A549 (cell line): ENCODE results near the gene MED22. TPM values are rescaled to one million over a fixed set of nuclear protein-coding genes. Genes with fewer than 3 reads are reported as not detected.
"Not testable (repeated sequence)": the region's sequence is repeated elsewhere in the genome, so short reads cannot be mapped to it uniquely, and the experiment has no call there.

ENCODE experiments used
- ATAC-seq, 2 experiments: fragments of 200-7000 bp in 1 of 2; fragments of >200 bp in 1 of 2; cut with Nextera tagmentation in 1 of 2; cut with Tn5 transposase in 1 of 2; 3 replicates each; pipeline versions ENCODE4 v1.8.0 to v1.9.1; 2018 to 2020; ENCODE audit warnings: mild to moderate bottlenecking in 1 of 2, moderate library complexity in 1 of 2
- CTCF ChIA-PET: fragments of 300-600 bp; sonication (Branson Sonifier 250); formaldehyde crosslinking; extraction: SDS; loops from one replicate; lab custom pipeline; 2021; ENCODE audit warnings: antibody characterized with exemption, inconsistent platforms; lab: Yijun Ruan, JAX
- POLR2A ChIA-PET: fragments of 350-600 bp; formaldehyde crosslinking; extraction: SDS; loops from one replicate; lab custom pipeline; 2021; ENCODE audit warnings: antibody characterized with exemption, inconsistent platforms; lab: Yijun Ruan, JAX
- DNase-seq, 2 experiments: peaks; one replicate each; pipeline versions ENCODE4 v3.0.0 to v3.0.0-alpha.2; 2011 to 2016; ENCODE audit warnings: low read depth in 1 of 2, low spot score in 1 of 2
- FAIRE-seq: peaks from 2 replicates; lab custom pipeline; 2011; peaks lifted over from hg19 to GRCh38; lab: Jason Lieb, UNC
- H3K27ac ChIP-seq, 2 experiments: fragments of >200 bp; sonication (Bioruptor Twin); formaldehyde crosslinking; 3 replicates each; pipeline ENCODE4 v1.5.1; 2016 to 2017
- H3K4me1 ChIP-seq: fragments of >200 bp; sonication (Bioruptor Twin); formaldehyde crosslinking; 3 replicates; pipeline ENCODE4 v1.6.1; 2016
- H3K4me2 ChIP-seq: fragments of >200 bp; sonication (Bioruptor Twin); formaldehyde crosslinking; 3 replicates; pipeline ENCODE4 v1.6.1; 2016
- H3K4me3 ChIP-seq: fragments of >200 bp; sonication (Bioruptor Twin); formaldehyde crosslinking; 3 replicates; pipeline ENCODE4 v1.5.1; 2016
- H3K9me3 ChIP-seq: fragments of >200 bp; sonication (Bioruptor Twin); formaldehyde crosslinking; 3 replicates; pipeline ENCODE4 v1.6.1; 2016
- CBX2 ChIP-seq: fragments of 200-600 bp; sonication (generic); IDR thresholded peaks from 2 replicates; pipeline ENCODE4 v1.6.1; 2016; ENCODE audit warnings: low read depth, mild to moderate bottlenecking, borderline replicate concordance
- CHD2 ChIP-seq: fragments of 150-350 bp; IDR thresholded peaks from 2 replicates; pipeline ENCODE4 v1.6.1; 2014; ENCODE audit warnings: low read length; ENCODE audit not compliant: partially characterized antibody
- CHD4 ChIP-seq: fragments of 200-600 bp; sonication (generic); IDR thresholded peaks from 2 replicates; pipeline ENCODE4 v1.6.1; 2016; ENCODE audit warnings: antibody characterized with exemption, mild to moderate bottlenecking, borderline replicate concordance
- EHF ChIP-seq: fragments of 250-450 bp; sonication (Bioruptor Pico); IDR thresholded peaks from 2 replicates; pipeline ENCODE4 v1.5.0; 2020; ENCODE audit warnings: mild to moderate bottlenecking
- EP300 ChIP-seq, 2 experiments: fragments of >200 bp; sonication (Bioruptor Twin); formaldehyde crosslinking; IDR thresholded peaks; 2 replicates in 1 of 2; 3 replicates in 1 of 2; pipeline ENCODE4 v1.6.1; 2016 to 2017
- ESRRA ChIP-seq: fragments of 150-350 bp; IDR thresholded peaks from 2 replicates; pipeline ENCODE4 v1.6.1; 2014; ENCODE audit warnings: mild to moderate bottlenecking, low read length, borderline replicate concordance
- FOSB ChIP-seq: fragments of 250-450 bp; sonication (Bioruptor Pico); IDR thresholded peaks from 2 replicates; pipeline ENCODE4 v1.5.0; 2020; ENCODE audit warnings: mild to moderate bottlenecking, moderate library complexity
- FOSL2 ChIP-seq, 2 experiments: fragments of 450-650 bp in 1 of 2; fragments of >200 bp in 1 of 2; sonication (Bioruptor Twin) in 1 of 2; formaldehyde crosslinking; IDR thresholded peaks; 2 replicates each; pipeline versions ENCODE4 v1.5.0 to v1.6.1; 2016 to 2020; ENCODE audit warnings: mild to moderate bottlenecking in 1 of 2, moderate library complexity in 1 of 2
- GATA3 ChIP-seq: IDR thresholded peaks from 2 replicates; pipeline ENCODE4 v1.6.1; 2012; ENCODE audit warnings: borderline replicate concordance
- HDAC2 ChIP-seq: fragments of 200-600 bp; sonication (generic); IDR thresholded peaks from 2 replicates; pipeline ENCODE4 v1.6.1; 2016
- HEYL ChIP-seq: fragments of 250-450 bp; sonication (Bioruptor Pico); IDR thresholded peaks from 2 replicates; pipeline ENCODE4 v1.8.0; 2021; ENCODE audit warnings: mild to moderate bottlenecking, moderate library complexity
- HOXB13 ChIP-seq: fragments of 250-450 bp; sonication (Bioruptor Pico); IDR thresholded peaks from 2 replicates; pipeline ENCODE4 v1.5.0; 2020; ENCODE audit warnings: low read depth, mild to moderate bottlenecking, moderate library complexity
- HOXB5 ChIP-seq: fragments of 250-450 bp; sonication (Bioruptor Pico); IDR thresholded peaks from 2 replicates; pipeline ENCODE4 v1.5.0; 2020; ENCODE audit warnings: mild to moderate bottlenecking, moderate library complexity
- KDM5A ChIP-seq: fragments of 200-600 bp; sonication (generic); IDR thresholded peaks from 2 replicates; pipeline ENCODE4 v1.6.1; 2016; ENCODE audit warnings: antibody characterized with exemption, mild to moderate bottlenecking
- MAZ ChIP-seq: fragments of 150-350 bp; IDR thresholded peaks from 2 replicates; pipeline ENCODE4 v1.6.1; 2014; ENCODE audit warnings: antibody characterized with exemption, low read depth, low read length, borderline replicate concordance
- MYC ChIP-seq: IDR thresholded peaks from 2 replicates; pipeline ENCODE4 v1.6.1; 2012; ENCODE audit warnings: mild to moderate bottlenecking, inconsistent platforms, low read length, improper control_type of control experiment, borderline replicate concordance
- NFE2L2 ChIP-seq: fragments of 150-350 bp; conservative IDR thresholded peaks from 2 replicates; pipeline ENCODE4 v1.6.1; 2014; ENCODE audit warnings: low read length
- NR3C1 ChIP-seq: fragments of >200 bp; sonication (Bioruptor Twin); formaldehyde crosslinking; IDR thresholded peaks from 3 replicates; pipeline ENCODE4 v1.6.1; 2017
- POLR2AphosphoS2 ChIP-seq: conservative IDR thresholded peaks from 2 replicates; pipeline ENCODE4 v1.6.1; 2012; ENCODE audit warnings: low read length, improper control_type of control experiment, inconsistent platforms
- RAD21 ChIP-seq, 2 experiments: fragments of >200 bp in 1 of 2; sonication (Bioruptor Twin) in 1 of 2; formaldehyde crosslinking in 1 of 2; IDR thresholded peaks in 1 of 2; conservative IDR thresholded peaks in 1 of 2; 2 replicates in 1 of 2; 3 replicates in 1 of 2; pipeline ENCODE4 v1.6.1; 2012 to 2018; ENCODE audit warnings: inconsistent platforms in 1 of 2
- RARB ChIP-seq: fragments of 250-450 bp; sonication (Bioruptor Pico); IDR thresholded peaks from 2 replicates; pipeline ENCODE4 v1.8.0; 2021; ENCODE audit warnings: mild to moderate bottlenecking, moderate library complexity
- RFX5 ChIP-seq: fragments of 450-650 bp; IDR thresholded peaks from 2 replicates; pipeline ENCODE4 v1.7.1; 2014; ENCODE audit warnings: antibody characterized with exemption, mild to moderate bottlenecking, moderate library complexity
- RNF2 ChIP-seq: fragments of 200-600 bp; sonication (generic); IDR thresholded peaks from 2 replicates; pipeline ENCODE4 v1.6.1; 2016; ENCODE audit warnings: low read depth, mild to moderate bottlenecking, antibody characterized with exemption, moderate library complexity, borderline replicate concordance
- SREBF2 ChIP-seq: fragments of 450-650 bp; IDR thresholded peaks from 2 replicates; pipeline ENCODE4 v1.6.1; 2014; ENCODE audit warnings: mild to moderate bottlenecking, moderate library complexity
- TP53 ChIP-seq: fragments of 250-450 bp; sonication (Bioruptor Pico); IDR thresholded peaks from 2 replicates; pipeline ENCODE4 v1.5.0; 2021; ENCODE audit warnings: mild to moderate bottlenecking, moderate library complexity
- WGBS: methylation state at CpG from one replicate; pipeline ENCODE4 v1.1.6; 2017; ENCODE audit errors: missing lambda C conversion rate; 5-methylcytosine and 5-hydroxymethylcytosine counted together
- polyA plus RNA-seq, 4 experiments: library from polyadenylated mRNA; depleted of rRNA in 3 of 4; stranded (reverse); fragments of >200 nt; fragmentation: RNase III in 1 of 4; extraction: RNeasy Plus Mini Kit Qiagen cat#74134 plus additional on column Dnase treatment in 1 of 4; gene quantifications; 2 replicates in 3 of 4; 3 replicates in 1 of 4; pipeline ENCODE4 v1.2.3, GENCODE V29; 2011 to 2017
- TF ChIP-seq, protein P1 (sequence below): fragments of 450-650 bp; IDR thresholded peaks from 2 replicates; pipeline ENCODE4 v1.6.1; 2014; ENCODE audit warnings: antibody characterized with exemption
- TF ChIP-seq, protein P2 (sequence below): fragments of >200 bp; sonication (Bioruptor Twin); formaldehyde crosslinking; IDR thresholded peaks from 2 replicates; pipeline ENCODE4 v1.6.1; 2016
- TF ChIP-seq, protein P3 (sequence below): fragments of 150-350 bp; IDR thresholded peaks from 2 replicates; pipeline ENCODE4 v1.6.1; 2014; ENCODE audit warnings: low read depth, mild to moderate bottlenecking, low read length

MED22 gene
- polyA plus RNA-seq, 2 of the 4 experiments (the other 2 are of a cell fraction) = 15.7 to 22.0 TPM

DNA sequence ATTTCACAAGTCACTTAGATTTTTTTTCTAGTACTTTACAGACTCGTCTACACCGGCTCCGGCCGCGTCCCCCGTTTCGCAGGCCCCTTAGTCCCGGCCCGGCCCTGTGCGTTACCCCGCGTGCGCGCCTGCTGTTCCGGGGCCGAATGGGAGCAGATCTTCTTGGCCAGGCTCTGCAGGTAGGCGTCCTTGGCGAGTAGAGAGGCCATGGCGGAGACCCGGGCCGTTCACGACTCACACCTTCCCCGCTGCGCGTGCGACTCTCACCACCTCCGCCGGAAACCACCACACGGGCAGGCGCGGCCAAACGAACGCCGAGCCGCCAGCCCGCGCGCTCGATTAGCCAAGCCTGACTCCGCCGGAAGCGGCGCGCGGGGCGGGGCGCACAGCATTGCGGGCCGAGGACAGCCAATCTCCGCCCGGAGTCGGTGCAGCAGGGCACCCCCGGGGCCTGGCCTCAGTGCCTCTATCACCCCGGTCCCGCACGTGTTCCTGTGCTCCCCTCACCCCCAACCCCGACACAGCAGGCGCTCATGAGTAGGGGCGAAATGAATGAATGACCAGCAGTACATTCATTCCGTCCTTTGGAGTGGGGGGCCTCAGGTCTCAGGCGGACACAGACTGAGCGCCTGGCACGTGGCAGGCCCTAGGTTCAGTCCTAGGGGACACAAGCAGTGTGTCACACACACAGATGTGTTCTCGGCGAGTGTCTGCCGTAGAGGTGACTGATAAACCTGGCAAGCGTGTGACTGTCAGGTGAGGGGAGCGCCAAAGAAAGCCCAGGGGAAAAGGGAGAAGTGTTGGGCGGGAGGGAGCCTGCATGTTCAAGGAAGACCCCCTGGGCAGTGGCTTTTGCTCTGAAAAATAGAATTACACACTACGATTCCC lies 11.8 kb downstream of the MED22 start, which contains the start of gene SURF6 (continued):
- TF ChIP-seq HDAC2 = no peak
- TF ChIP-seq MYC = peak; percentile 49; the same call in 1 of the 2 replicates
- no peak for TF ChIP-seq RAD21 (conservative IDR thresholded peaks at IDR 0.05 in 1 of 2, IDR thresholded peaks at IDR 0.05 in 1 of 2)

DNA sequence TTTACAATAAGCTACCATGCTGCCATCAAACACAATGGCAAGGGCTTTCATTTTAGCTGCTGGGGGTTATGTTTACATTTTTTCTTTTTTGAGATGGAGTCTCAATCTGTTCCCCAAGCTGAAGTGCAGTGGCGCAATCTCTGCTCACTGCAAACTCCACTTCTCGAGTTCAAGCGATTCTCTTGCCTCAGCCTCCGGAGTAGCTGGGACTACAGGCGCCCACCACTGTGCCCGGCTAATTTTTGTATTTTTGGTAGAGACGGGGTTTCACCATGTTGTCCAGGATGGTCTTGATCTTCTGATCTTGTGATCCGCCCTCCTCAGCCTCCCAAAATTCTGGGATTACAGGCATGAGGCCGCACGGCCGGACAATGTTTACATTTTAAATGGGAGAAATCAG lies 13.0 kb downstream of the MED22 start:
- not testable (repeated sequence) for ATAC-seq, FAIRE-seq, H3K9me3 ChIP-seq, DNase-seq
- peak overlapping the region; percentile 85 for H3K4me2 ChIP-seq
- 74% methylated on average over 11 of the region's 11 CpGs for WGBS
- peak overlapping the region; percentile 91 to 97; a peak in 4 of 6 replicates for H3K27ac ChIP-seq
- peak overlapping the region; percentile 83 for H3K4me3 ChIP-seq
- POLR2A ChIA-PET = interaction anchor here (0.6 to 1.4 kb wide), 2 partner anchors 13 to 724 kb away, joined by 3 to 5 read pairs; partner anchors contain the start of genes MED22 and RPL7A
- peaks cover 16% of the 10 kb centered on the region for H3K4me1 ChIP-seq
- CTCF ChIA-PET = interaction anchor here (0.7 to 2.4 kb wide), 6 partner anchors 96 to 408 kb away, joined by 3 to 13 read pairs (median 4); no protein-coding TSS in a partner anchor

DNA sequence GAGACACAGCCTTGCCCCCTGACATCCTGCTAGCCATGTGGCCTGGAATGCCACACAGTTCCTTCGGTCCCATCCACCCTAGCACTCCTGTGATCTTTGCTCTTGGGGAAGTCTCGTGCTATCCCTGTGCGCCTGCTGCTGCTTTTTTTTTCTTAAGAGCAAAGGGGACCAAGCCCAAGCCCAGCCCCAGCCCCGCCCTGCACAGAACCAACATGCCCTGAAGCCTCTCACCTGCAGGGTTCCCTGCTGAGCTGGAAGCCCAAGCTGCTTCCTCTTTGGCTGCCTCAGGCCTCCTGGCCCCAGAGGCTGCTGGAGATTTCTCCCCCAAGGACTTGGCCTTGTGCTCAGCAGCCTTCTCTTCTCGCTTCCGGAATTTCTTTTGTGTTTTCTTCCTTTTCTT lies 13.8 kb downstream of the MED22 start:
- Histone ChIP-seq H3K4me2 (peak overlapping the region; percentile 85), H3K4me3 (no peak overlapping the region), H3K4me1 (peaks cover 16% of the 10 kb centered on the region)
- no peak for DNase-seq
- TF ChIP-seq RFX5 (no peak), MYC (no peak), FOSL2 (IDR thresholded peaks at IDR 0.05) (no peak), FOSL2 (CRISPR knock-in tag; IDR thresholded peaks at IDR 0.05) (no peak), HOXB13 (CRISPR knock-in tag) (no peak), HEYL (CRISPR knock-in tag) (no peak), EHF (no peak), GATA3 (no peak), KDM5A (no peak), TP53 (CRISPR knock-in tag) (no peak), FOSB (CRISPR knock-in tag) (no peak), POLR2AphosphoS2 (no peak), ESRRA (no peak), EP300 (IDR thresholded peaks at IDR 0.05) (no peak), NR3C1 (no peak)
- TF ChIP-seq, protein P1, sequence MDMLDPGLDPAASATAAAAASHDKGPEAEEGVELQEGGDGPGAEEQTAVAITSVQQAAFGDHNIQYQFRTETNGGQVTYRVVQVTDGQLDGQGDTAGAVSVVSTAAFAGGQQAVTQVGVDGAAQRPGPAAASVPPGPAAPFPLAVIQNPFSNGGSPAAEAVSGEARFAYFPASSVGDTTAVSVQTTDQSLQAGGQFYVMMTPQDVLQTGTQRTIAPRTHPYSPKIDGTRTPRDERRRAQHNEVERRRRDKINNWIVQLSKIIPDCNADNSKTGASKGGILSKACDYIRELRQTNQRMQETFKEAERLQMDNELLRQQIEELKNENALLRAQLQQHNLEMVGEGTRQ = no peak
- TF ChIP-seq, all 56 proteins: peak for 0
- POLR2A ChIA-PET = no interaction called here
- ATAC-seq (no peak), FAIRE-seq (no peak)
- Histone ChIP-seq H3K27ac (no peak overlapping the region), H3K9me3 (no peaks in the 10 kb centered on the region)
- CTCF ChIA-PET = interaction anchor here (0.6 to 2.4 kb wide), 5 partner anchors 95 to 231 kb away, joined by 3 to 13 read pairs (median 3); no protein-coding TSS in a partner anchor
- WGBS = 96% methylated on average over 6 of the region's 6 CpGs

DNA sequence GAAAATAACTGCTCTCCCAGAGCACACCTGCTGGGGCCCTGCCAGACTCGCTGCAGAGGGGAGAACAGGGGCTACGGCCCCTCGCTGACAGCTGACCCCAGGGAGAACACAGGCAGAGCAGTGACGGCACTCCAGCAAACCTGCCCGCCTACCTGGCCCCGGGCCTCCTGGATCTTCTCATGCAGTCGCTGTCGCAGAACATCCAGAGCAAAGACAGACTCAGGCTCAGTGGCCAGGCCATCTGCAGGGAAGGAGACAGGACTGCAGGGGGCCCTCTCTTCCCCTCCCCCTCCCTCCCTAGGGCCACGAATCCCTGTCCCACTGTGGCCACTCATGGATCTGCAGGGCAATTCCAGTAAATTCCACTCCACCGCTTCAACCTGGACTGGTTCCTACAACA lies 14.4 kb downstream of the MED22 start:
- ATAC-seq (no peak), DNase-seq (no peak), FAIRE-seq (no peak)
- peaks cover 16% of the 10 kb centered on the region for H3K4me1 ChIP-seq
- TF ChIP-seq, protein P2, sequence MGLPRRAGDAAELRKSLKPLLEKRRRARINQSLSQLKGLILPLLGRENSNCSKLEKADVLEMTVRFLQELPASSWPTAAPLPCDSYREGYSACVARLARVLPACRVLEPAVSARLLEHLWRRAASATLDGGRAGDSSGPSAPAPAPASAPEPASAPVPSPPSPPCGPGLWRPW = no peak
- TF ChIP-seq MAZ (no peak), SREBF2 (no peak), RARB (CRISPR knock-in tag) (no peak), CHD2 (no peak), ESRRA (no peak), CBX2 (no peak), HOXB5 (CRISPR knock-in tag) (no peak), CHD4 (no peak), NFE2L2 (no peak), RNF2 (no peak), GATA3 (no peak)
- TF ChIP-seq, protein P3, sequence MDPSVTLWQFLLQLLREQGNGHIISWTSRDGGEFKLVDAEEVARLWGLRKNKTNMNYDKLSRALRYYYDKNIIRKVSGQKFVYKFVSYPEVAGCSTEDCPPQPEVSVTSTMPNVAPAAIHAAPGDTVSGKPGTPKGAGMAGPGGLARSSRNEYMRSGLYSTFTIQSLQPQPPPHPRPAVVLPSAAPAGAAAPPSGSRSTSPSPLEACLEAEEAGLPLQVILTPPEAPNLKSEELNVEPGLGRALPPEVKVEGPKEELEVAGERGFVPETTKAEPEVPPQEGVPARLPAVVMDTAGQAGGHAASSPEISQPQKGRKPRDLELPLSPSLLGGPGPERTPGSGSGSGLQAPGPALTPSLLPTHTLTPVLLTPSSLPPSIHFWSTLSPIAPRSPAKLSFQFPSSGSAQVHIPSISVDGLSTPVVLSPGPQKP = no peak
- ChIA-PET POLR2A (no interaction called here), CTCF (interaction anchor here (0.6 to 6.5 kb wide), 5 partner anchors 9 to 154 kb away, joined by 3 to 82 read pairs (median 7); no protein-coding TSS in a partner anchor)
- H3K4me2 ChIP-seq = no peak overlapping the region
- no peaks in the 10 kb centered on the region for H3K9me3 ChIP-seq
- WGBS = 98% methylated on average over 8 of the region's 10 CpGs
- H3K27ac ChIP-seq = no peak overlapping the region
- H3K4me3 ChIP-seq = no peak overlapping the region
